IPS-18a (cell line): ENCODE measurements around the gene CD209.

Experiments
- H3K27ac ChIP-seq: one replicate; pipeline ENCODE4 v1.5.1; 2013; ENCODE audit warnings: low read length
- H3K27me3 ChIP-seq: one replicate; pipeline ENCODE4 v1.6.1; 2013; ENCODE audit warnings: mild to moderate bottlenecking, low read length; ENCODE audit not compliant: control insufficient read depth, insufficient read depth
- H3K36me3 ChIP-seq: one replicate; pipeline ENCODE4 v1.6.1; 2013; ENCODE audit warnings: low read depth, low read length; ENCODE audit not compliant: control insufficient read depth
- H3K4me1 ChIP-seq: one replicate; pipeline ENCODE4 v1.6.1; 2013; ENCODE audit warnings: low read depth, low read length; ENCODE audit not compliant: control insufficient read depth
- H3K4me3 ChIP-seq: one replicate; pipeline ENCODE4 v1.5.1; 2013; ENCODE audit warnings: low read length
- H3K9ac ChIP-seq: one replicate; pipeline ENCODE4 v1.6.1; 2013; ENCODE audit warnings: mild to moderate bottlenecking, low read length, moderate library complexity
- H3K9me3 ChIP-seq: one replicate; pipeline ENCODE4 v1.6.1; 2013; ENCODE audit warnings: low read depth, low read length; ENCODE audit not compliant: control insufficient read depth

CD209 gene

DNA sequence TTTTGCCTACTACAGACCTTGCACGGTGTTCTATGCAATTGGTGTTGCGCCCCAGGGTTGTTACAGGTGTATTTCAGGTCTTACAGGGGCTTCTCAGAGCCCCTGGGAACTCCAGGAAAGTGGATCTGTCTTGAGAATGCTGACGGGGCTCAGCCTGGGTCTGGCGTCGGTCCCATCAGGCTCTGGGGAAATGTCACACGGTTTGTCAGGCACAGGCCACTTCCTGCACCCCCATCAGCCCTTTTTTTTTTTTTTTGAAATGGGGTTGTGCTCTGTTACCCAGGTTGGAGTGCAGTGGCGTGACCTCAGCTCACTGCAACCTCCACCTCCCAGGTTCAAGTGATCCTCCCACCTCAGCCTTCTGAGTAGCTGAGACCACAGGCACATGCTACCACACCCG is 28.7 kb downstream of the CD209 start:
- H3K27ac ChIP-seq = no peak overlapping the region
- H3K9me3 ChIP-seq = no peaks in the 10 kb centered on the region
- H3K4me3 ChIP-seq = no peak overlapping the region
- no peaks in the 10 kb centered on the region for H3K36me3 ChIP-seq
- H3K27me3 ChIP-seq = no peaks in the 10 kb centered on the region
- no peaks in the 10 kb centered on the region for H3K4me1 ChIP-seq
- H3K9ac ChIP-seq = no peak overlapping the region

DNA sequence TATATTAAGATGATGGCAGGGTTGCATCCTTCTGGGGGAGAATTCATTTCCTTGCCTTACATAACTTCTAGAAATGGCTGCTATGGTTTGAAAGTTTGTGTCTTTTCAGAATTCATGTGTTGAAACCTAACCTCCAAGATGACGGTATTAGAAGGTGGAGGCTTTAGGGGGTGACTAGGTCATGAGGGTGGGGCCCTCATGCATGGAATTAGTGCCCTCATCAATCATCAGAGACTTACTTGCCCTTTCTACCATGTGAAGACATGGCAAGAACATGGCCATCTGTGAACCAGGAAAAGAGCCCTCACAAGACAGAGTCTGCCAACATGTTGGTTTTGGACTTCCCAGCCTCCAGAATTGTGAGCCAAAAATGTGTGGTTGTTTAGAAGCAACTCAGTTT is 30.6 kb downstream of the CD209 start:
- H3K27me3 ChIP-seq = no peaks in the 10 kb centered on the region
- H3K9me3 ChIP-seq = no peaks in the 10 kb centered on the region
- H3K4me1 ChIP-seq = no peaks in the 10 kb centered on the region
- H3K27ac ChIP-seq = no peak overlapping the region
- no peak overlapping the region for H3K4me3 ChIP-seq
- no peaks in the 10 kb centered on the region for H3K36me3 ChIP-seq
- H3K9ac ChIP-seq = no peak overlapping the region

DNA sequence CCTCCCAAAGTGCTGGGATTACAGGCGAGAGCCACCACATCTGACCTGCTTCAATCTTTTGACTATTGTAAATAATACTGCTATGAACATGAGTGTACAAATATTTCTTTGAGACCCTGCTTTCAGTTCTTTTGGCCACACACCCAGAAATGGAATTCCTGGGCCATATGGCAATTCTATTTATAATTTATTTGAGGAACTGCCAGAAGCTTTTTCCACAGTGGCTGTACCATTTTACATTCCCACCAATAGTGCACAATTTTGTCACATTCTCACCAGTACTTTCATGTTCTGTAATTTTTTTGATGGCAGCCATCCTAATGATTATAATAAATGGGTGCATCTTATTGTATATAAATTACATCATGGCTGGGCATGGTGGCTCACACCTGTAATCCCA is 31.7 kb downstream of the CD209 start:
- H3K36me3 ChIP-seq = no peaks in the 10 kb centered on the region
- H3K27ac ChIP-seq = no peak overlapping the region
- H3K9ac ChIP-seq = no peak overlapping the region
- H3K4me3 ChIP-seq = no peak overlapping the region
- H3K27me3 ChIP-seq = no peaks in the 10 kb centered on the region
- H3K9me3 ChIP-seq = no peaks in the 10 kb centered on the region
- H3K4me1 ChIP-seq = no peaks in the 10 kb centered on the region

DNA sequence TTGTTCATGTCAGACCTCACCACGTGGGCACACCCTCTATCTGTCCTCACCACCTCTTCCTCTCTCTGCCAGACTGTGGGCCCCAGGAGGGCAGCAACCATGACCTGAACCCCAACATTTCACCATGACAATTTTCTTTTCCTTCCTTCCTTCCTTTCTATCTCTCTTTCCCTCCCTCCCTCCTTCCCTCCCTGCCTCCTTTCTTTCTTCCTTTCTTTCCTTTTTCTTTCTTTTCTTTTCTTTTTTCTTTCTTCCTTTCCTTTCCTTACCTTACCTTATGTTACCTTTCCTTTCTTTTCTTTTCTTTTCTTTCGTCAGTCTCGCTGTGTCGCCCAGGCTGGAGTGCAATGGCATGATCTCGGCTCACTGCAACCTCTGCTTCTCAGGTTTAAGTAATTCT is 36.7 kb downstream of the CD209 start:
- no peak overlapping the region for H3K27ac ChIP-seq
- no peak overlapping the region for H3K4me3 ChIP-seq
- no peaks in the 10 kb centered on the region for H3K9me3 ChIP-seq
- H3K4me1 ChIP-seq = no peaks in the 10 kb centered on the region
- H3K36me3 ChIP-seq = no peaks in the 10 kb centered on the region
- H3K9ac ChIP-seq = no peak overlapping the region
- no peaks in the 10 kb centered on the region for H3K27me3 ChIP-seq

DNA sequence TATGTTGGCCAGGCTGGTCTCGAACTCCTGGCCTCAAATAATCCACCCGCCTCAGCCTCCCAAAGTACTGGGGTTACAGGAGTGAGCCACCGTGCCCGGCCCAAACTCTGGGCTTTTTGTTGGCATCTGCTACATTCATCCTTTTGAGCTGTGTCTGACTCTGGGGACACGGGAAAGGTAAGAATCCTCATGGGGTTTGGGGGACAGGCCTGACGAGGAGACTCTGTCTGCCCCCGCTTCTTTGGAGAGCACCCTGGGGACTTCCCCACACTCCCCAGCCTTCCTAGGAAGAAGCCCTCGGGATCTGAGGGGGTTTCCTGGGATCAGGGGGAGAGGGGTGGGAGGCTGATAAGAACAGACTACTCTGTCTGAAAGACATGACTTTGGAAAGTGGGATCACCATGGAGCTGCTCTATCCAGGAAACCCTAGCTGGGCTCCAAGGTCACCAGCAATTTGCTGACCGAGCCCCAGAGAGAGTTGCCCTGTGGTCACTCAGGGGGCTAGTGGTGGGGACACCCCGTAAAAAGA is 37.3 kb downstream of the CD209 start:
- Histone ChIP-seq H3K9ac (no peak overlapping the region), H3K27ac (no peak overlapping the region), H3K4me3 (no peak overlapping the region), H3K27me3 (no peaks in the 10 kb centered on the region), H3K36me3 (no peaks in the 10 kb centered on the region), H3K4me1 (no peaks in the 10 kb centered on the region), H3K9me3 (no peaks in the 10 kb centered on the region)

DNA sequence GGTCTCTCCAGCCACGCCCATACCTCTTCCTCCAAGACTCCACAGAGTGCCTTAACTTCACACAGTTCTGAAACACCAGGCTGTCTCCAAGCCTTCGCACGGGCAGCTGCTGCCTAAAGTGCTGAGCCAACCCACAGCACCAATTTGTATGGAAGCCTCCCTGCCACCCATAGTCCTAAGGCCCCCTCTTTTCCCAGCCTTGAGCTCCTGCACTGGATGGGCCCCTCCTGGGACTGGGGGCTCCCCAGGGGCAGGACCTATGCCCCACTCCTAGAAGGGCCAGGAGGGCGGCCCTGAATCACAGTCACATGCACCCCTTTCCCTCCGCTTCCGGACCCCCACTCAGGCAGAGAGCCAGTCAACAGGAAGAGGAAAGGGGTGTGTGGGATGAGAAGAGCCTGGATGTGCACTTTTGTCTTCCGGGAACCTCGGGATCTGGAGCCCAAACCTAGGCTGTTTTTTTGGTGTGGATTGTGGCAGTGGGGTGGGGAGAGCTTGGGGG is 40.3 kb downstream of the CD209 start:
- H3K27me3 ChIP-seq = no peaks in the 10 kb centered on the region
- H3K4me1 ChIP-seq = no peaks in the 10 kb centered on the region
- H3K9ac ChIP-seq = no peak overlapping the region
- no peak overlapping the region for H3K27ac ChIP-seq
- no peaks in the 10 kb centered on the region for H3K36me3 ChIP-seq
- H3K9me3 ChIP-seq = no peaks in the 10 kb centered on the region
- H3K4me3 ChIP-seq = no peak overlapping the region

DNA sequence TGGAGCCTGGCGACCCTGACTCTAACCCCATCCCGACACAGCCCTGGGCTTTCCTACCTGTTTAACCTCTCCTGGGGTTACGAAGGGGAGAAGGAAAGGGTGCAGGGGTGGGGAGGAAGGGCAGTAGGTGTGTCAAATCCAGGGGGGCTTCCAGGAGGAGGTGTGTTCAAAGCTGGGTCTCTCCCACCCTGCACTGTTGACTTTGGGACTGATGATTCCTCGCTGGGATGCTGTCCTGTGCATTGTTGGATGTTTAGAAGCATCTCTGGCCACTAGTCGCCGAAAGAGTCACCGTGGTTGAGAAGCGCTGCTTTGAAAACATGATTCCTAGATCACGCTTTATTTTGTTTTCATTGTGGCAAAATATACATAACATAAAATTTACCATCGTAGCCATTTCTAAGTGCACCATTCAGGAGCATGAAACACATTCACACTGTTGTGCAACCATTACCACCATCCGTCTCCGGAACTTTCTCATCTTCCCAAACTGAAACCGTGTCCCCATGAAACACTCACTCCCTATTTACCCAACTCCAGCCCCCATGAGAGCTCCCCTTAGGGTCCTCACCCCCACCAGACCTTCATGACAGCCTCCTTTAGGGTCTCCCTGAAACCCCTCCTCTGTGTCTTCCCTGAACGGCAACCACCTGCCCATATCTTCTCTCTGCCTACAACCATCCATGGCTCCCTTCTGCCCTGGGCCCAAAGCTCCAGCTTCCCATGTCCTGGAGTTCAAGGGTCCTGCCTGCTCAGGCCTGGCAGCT is 41.0 kb downstream of the CD209 start:
- Histone ChIP-seq H3K9ac (no peak overlapping the region), H3K27me3 (no peaks in the 10 kb centered on the region)

DNA sequence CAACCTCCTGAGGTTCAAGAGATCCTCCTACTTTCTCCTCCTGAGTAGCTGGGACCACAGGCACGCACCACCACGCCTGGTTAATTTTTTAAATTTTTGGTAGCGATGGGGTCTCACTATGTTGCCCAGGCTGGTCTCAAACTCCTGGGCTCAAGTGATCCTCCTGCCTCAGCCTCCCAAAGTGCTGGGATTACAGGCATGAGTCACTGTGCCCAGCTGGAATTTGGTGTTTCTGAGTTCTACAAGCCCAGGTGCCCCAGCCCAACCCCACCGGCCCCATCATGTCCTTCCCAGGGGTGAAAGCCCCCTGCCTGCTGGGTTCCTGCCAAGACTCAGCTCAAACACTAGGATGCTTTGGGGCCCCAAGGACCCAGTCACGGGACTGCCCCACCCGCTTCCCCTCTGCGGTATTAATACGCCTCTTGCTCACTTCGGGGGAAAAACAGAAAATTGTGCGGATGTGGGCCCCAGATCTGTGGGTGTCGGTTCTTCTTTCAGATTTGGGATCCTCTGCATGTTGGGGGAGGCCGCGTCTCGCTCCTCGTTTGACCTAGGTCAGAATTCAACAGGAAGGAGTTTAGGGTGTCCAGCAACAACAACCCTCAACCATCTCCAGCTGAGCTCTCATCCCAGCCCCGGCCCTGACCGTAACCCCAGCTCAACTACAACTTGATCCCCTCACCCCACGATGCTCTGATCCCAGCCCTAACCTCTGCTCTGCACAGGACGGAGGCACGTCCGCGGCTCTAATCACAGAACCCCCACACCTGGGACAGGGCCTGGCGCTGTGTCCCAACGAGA is 41.7 kb downstream of the CD209 start:
- Histone ChIP-seq H3K36me3 (no peaks in the 10 kb centered on the region), H3K4me1 (no peaks in the 10 kb centered on the region), H3K27ac (no peak overlapping the region), H3K9me3 (no peaks in the 10 kb centered on the region), H3K4me3 (no peak overlapping the region), H3K9ac (no peak overlapping the region), H3K27me3 (no peaks in the 10 kb centered on the region)

More for the DNA sequence above, 41.0 kb downstream of the CD209 start:
- Histone ChIP-seq H3K4me1 (no peaks in the 10 kb centered on the region), H3K27ac (no peak overlapping the region), H3K4me3 (no peak overlapping the region), H3K9me3 (no peaks in the 10 kb centered on the region), H3K36me3 (no peaks in the 10 kb centered on the region)

DNA sequence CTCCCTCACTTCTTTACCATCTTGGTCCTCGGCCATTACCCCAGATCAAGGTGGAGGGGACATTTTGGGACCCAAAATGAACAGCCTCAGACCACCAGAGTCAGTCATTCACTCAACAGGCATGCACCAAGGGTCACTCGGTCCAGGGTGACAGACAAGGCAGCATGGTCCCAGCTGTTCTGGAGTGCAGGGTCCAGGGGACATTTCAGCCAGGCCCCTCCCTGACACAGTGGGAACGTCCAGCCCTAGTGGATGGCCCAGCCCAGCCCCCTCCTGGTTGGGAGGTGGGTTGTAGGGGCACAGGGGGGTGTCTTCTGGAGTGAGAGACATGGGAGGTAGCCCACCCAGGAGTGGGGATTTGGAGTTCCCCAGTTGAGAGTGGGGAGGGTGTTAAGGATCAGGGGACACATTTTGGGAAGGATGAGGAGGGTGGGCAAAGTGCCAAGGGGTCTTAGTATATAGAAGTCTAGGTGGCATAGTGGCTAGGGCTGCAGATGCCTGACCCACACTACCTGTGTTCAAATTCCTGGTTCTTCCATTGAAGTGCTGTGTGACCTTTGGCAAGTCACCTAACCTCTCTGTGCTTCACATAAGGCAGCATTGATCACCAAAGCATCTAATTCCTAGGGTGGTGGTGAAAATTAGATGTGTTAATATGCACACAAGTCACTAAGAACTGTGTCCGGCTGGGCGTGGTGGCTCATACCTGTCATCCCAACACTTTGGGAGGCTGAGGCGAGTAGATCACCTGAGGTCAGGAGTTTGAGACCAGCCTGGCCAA is 42.9 kb downstream of the CD209 start:
- H3K4me3 ChIP-seq = no peak overlapping the region
- no peaks in the 10 kb centered on the region for H3K4me1 ChIP-seq
- no peaks in the 10 kb centered on the region for H3K9me3 ChIP-seq
- H3K27me3 ChIP-seq = no peaks in the 10 kb centered on the region
- no peak overlapping the region for H3K27ac ChIP-seq
- H3K36me3 ChIP-seq = no peaks in the 10 kb centered on the region
- no peak overlapping the region for H3K9ac ChIP-seq

DNA sequence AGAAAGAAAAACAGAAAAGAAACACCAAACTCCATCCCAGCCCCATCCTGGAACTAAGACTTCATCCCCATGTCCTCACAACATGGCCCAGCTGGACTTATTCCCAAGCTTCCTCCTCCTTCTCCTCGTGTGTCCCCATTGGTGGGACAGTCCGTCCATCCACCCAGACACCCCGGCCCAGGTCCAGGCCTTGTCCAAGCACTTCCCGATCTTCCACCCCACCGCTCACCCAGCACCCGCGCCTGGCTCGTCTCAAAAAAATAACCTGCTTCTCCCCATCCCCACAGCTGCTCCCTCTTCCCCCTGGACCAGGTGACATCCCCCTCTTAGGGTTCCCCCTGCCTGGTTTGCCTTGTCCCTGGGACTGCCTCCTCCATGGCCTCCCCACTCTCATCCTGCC is 44.0 kb downstream of the CD209 start:
- Histone ChIP-seq H3K9ac (no peak overlapping the region), H3K36me3 (no peaks in the 10 kb centered on the region), H3K9me3 (no peaks in the 10 kb centered on the region), H3K4me3 (no peak overlapping the region), H3K4me1 (no peaks in the 10 kb centered on the region), H3K27ac (no peak overlapping the region), H3K27me3 (peaks cover 10% of the 10 kb centered on the region)
